Left colon (tissue), 2 donors: ENCODE results near the gene PDXDC1. TPM values are rescaled to one million over a fixed set of nuclear protein-coding genes. Genes with fewer than 3 reads are reported as not detected.
"Not testable (repeated sequence)": the region's sequence is repeated elsewhere in the genome, so short reads cannot be mapped to it uniquely, and the experiment has no call there.

Source experiments
- ATAC-seq: fragments of 200-7000 bp; cut with Tn5 transposase; one replicate; pipeline ENCODE4 v1.9.1; 2020; ENCODE audit warnings: mild to moderate bottlenecking, moderate library complexity
- DNase-seq, 2 donors: peaks; one replicate each; pipeline ENCODE4 v3.0.0-alpha.2; 2020
- intact Hi-C, 2 donors: fragments of 100-400 bp; cut with DNase I in 1 of 2; cut with micrococcal nuclease in 1 of 2; formaldehyde crosslinking; loops; one replicate each; pipeline versions ENCODE4 v1.11.2 to v1.14.0; 2022; cut with DNase I, micrococcal nuclease
- long read RNA-seq: library from polyadenylated mRNA; unstranded; transcript quantifications from one replicate; pipeline ENCODE4 v2.0.0, GENCODE V29; 2021
- total RNA-seq, 2 donors: library from RNA; stranded (reverse); fragmentation: NEBNext Ultra II Directional; extraction: Animal tissue kit (Norgen Biotek cat#: 25700); gene quantifications; one replicate each; pipeline ENCODE4 v1.2.1, GENCODE V29; 2021
- donor health status: DM: no; HTN: no; CAD: no.
- donor health status: DM: yes; HTN: yes; CAD: no.

Gene PDXDC1, protein sequence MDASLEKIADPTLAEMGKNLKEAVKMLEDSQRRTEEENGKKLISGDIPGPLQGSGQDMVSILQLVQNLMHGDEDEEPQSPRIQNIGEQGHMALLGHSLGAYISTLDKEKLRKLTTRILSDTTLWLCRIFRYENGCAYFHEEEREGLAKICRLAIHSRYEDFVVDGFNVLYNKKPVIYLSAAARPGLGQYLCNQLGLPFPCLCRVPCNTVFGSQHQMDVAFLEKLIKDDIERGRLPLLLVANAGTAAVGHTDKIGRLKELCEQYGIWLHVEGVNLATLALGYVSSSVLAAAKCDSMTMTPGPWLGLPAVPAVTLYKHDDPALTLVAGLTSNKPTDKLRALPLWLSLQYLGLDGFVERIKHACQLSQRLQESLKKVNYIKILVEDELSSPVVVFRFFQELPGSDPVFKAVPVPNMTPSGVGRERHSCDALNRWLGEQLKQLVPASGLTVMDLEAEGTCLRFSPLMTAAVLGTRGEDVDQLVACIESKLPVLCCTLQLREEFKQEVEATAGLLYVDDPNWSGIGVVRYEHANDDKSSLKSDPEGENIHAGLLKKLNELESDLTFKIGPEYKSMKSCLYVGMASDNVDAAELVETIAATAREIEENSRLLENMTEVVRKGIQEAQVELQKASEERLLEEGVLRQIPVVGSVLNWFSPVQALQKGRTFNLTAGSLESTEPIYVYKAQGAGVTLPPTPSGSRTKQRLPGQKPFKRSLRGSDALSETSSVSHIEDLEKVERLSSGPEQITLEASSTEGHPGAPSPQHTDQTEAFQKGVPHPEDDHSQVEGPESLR
- 100 to 1,000 TPM; 203 to 244 TPM for total RNA-seq
- long read RNA-seq, full-length matches to known transcripts: 155 of 279 reads
- long read RNA-seq, partial matches to known transcripts: 48 of 279 reads
- long read RNA-seq, other reads (novel, unspliced or antisense): 76 of 279 reads

DNA sequence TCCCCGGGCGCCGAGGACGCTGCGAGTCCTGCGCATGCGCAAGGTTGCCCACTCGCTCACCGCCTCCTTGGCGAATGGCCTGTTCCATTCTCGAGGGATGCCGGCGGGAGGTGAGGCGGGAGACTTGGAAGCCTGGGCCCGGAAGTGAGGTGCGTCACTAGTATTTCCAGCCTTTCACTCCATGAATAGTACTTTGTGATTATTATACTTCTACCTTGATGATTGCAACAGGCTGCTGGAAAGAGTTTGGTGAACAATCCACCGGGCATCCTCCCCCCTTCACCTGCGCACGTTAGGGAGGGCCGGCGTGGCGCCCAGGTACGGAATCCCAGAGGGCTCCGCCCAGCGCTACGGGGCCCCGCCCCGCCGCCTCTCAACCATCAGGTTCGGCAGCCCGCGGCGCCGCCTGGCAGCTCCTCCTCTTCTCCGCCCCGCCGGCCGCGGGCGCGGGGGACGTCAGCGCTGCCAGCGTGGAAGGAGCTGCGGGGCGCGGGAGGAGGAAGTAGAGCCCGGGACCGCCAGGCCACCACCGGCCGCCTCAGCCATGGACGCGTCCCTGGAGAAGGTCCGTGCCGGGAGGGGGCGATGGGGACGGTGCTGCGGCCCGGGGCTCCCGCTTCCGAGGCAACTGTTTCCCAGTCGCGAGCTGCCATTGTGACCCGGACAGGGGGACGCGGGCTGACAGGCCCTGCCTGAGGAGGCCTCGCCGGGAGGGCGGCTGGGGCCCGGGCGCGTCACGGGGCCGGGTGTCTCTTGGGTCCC is at the start of gene PDXDC1:
Gene PDXDC1, plus strand, starts transcription at position 371 of the 762 bp plus-strand sequence. Its CDS starts 174 bp downstream, at position 545.
- intact Hi-C loops: not testable (repeated sequence)
- peak; percentile 85 for ATAC-seq
- DNase-seq: peak; percentile 97 to 98

DNA sequence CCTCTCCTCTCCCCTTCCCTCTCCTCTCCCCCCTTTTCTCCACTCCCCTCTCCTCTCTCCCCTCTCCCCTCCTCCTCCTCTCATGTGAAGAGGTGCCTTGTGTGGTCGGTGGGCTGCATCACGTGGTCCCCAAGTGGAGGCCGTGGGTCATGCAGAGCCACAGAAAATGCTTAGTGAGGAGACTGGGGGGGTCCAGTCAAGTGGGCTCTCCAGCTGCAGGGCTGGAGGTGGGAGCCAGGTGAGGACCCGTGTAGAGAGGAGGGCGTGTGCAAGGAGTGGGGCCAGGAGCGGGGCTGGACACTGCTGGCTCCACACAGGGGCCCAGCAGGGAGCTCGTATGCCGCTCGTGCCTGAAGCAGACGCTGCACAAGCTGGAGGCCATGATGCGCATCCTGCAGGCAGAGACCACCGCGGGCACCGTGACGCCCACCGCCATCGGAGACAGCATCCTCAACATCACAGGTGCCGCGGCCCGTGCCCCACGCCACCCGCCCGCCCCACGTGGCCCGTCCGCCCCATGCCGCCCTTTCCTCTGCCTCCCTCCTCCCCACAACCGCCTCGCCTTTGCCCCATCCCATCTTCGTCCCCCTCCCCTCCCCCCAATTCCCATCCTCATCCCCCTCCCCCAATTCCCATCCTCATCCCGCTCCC is 46.6 kb upstream of the PDXDC1 start:
- ATAC-seq (peak; percentile 34), DNase-seq (peak in 1 of 2 donors; percentile 30)
- intact Hi-C loops: not testable (repeated sequence)

DNA sequence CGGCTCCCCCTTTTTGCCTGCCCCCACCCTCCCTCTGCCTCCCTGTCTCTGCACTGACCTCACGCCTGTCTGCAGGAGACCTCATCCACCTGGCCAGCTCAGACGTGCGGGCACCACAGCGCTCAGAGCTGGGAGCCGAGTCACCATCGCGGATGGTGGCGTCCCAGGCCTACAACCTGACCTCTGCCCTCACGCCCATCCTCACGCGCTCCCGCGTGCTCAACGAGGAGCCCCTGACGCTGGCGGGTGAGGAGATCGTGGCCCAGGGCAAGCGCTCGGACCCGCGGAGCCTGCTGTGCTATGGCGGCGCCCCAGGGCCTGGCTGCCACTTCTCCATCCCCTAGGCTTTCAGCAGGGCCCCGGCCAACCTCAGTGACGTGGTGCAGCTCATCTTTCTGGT is 45.6 kb upstream of the PDXDC1 start:
- intact Hi-C loops, ATAC-seq: not testable (repeated sequence)
- DNase-seq: peak in 1 of 2 donors; percentile 3

DNA sequence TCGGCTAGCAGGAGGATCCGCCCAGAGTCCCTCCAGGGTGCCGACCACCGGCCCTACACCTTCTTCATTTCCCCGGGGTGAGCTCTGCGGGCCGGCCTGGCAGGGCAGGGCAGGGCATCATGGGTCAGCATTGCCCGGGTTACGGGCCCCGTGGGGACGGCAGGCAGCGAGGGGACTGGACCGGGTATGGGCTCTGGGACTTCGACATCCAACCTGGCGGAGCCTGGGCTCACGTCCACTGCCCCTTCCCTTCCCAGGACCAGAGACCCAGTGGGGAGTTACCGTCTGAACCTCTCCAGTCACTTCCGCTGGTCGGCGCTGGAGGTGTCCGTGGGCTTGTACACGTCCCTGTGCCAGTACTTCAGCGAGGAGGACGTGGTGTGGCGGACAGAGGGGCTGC is 44.6 kb upstream of the PDXDC1 start:
- ATAC-seq, intact Hi-C loops, DNase-seq: not testable (repeated sequence)

DNA sequence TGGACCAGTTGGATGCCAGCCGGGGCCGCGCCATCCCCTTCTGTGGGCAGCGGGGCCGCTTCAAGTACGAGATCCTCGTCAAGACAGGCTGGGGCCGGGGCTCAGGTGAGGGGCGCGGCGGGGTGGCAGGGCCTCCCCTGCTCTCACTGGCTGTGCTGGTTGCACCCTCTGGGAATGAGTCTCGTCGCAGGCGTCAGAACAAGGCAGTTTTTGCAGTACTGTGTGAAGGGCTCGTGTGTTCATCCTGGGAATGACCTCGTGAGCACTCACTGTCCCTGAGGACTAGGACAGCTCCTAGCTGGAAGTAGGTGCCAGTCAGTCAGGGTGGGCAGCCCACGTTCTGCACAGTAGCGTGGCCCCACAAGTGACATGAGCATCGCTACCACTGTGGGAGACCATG is 43.9 kb upstream of the PDXDC1 start:
- DNase-seq, intact Hi-C loops: not testable (repeated sequence)

DNA sequence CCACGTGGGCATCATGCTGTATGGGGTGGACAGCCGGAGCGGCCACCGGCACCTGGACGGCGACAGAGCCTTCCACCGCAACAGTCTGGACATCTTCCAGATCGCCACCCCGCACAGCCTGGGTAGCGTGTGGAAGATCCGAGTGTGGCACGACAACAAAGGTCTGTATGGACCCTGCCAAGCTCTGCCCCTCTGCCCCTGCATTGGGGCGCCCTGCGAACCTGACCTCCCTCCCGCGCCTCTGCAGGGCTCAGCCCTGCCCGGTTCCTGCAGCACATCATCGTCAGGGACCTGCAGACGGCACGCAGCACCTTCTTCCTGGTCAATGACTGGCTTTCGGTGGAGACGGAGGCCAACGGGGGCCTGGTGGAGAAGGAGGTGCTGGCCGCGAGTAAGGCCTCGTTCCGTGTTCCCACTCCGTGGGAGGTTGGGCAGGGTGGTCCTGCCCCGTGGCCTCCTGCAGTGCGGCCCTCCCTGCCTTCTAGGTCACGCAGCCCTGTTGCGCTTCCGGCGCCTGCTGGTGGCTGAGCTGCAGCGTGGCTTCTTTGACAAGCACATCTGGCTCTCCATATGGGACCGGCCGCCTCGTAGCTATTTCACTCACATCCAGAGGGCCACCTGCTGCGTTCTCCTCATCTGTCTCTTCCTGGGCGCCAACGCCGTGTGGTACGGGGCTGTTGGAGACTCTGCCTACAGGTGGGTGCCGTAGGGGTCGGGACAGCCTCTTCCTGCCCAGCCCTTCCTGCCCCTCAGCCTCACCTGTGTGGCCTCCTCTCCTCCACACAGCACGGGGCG is 42.0 kb upstream of the PDXDC1 start:
- ATAC-seq, intact Hi-C loops: not testable (repeated sequence)
- peak in 1 of 2 donors; percentile 12 for DNase-seq

More for the DNA sequence above, 43.9 kb upstream of the PDXDC1 start:
- ATAC-seq: not testable (repeated sequence)

DNA sequence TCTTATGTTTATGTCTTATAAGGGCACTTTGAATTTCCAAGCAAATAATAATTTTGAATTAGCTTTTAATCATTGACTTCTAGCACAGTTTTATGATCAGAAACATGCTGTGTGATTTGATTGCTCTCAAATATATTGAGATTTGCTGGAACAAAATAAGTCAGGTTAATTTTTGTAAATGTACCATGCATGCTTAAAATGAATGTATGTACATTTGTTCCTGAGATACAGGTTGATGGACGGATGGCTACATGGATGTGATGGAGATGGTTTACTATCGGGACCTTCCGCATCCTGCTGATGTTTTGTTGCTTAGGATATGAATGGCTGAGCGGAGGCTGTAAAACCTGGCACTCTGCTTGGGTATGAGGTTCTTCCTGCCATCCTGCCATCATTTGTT is 37.7 kb upstream of the PDXDC1 start, which contains the start of gene NPIPA1:
Gene NPIPA1, plus strand, starts transcription at position 301 of the 400 bp plus-strand sequence. Its CDS starts 0 bp downstream, at position 301.
- ATAC-seq, DNase-seq, intact Hi-C loops: not testable (repeated sequence)

DNA sequence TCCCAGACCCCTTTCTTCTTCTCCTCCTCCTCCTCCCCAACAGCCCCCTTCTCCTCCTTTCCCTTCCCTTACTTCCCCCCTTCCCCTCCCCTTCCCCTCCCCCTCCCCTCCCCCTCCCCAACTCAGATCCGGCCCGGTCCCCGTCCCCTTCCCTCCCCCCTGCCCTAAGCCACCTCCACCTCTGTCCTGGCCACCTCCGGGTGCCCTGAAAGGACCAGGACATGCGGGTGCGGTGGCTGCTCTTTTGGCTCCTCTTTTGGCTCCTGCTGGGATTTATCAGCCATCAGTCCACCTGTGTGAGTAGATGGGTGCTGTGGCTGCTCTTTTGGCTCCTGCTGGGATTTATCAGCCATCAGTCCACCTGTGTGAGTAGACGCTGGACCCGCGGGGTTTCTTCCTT is 36.8 kb upstream of the PDXDC1 start:
- DNase-seq: peak in 1 of 2 donors; percentile 8
- intact Hi-C loops, ATAC-seq: not testable (repeated sequence)

DNA sequence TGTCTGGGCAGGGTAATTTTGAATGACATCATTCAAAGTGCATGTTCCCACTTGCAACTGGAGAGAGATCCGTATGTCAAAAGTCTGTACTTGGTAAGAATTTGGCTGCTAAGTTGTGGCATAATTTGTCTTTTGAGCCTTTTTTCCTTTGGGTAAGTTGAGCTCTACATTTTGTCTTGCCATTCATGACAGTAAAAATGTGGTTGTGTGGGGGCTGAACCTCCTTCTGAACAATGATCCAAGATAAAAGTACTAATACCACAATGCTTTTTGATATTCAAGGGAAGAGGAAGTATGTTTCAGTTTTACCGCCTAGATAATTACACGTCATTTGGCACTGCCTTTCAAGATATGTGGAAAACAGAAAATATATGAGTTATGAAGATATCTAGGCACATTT is 32.1 kb upstream of the PDXDC1 start:
- intact Hi-C loops, DNase-seq, ATAC-seq: not testable (repeated sequence)

DNA sequence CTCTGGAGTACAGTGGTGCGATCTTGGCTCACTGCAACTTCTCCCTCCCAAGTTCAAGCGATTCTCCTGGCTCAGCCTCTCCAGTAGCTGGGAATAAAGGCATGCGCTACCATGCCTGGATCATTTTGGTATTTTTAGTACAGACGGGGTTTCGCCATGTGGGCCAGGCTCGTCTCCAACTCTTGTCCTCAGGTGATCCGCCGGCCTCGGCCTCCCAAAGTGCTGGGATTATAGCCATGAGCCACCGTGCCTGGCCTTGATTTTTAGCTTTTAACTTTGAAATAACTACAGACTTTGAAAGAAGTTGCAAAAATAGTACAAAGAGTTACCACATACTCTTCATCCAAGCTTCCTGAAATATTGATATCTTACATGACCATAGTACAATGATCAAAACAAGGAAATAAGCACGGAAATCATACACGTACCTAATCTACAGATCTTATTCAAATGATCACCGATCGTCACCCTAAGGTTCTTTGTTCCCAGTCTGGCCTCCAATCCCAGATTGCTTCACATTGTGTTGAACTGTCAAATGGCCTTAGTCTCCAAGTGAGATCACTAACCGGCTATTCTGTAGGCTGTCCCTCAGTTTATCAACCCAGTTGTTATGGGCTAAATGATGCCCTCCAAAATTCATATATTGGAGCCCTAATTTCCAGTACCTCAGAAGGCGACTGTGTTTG is 19.1 kb upstream of the PDXDC1 start:
- intact Hi-C loops: no loop called here
- DNase-seq (no peak), ATAC-seq (no peak)

DNA sequence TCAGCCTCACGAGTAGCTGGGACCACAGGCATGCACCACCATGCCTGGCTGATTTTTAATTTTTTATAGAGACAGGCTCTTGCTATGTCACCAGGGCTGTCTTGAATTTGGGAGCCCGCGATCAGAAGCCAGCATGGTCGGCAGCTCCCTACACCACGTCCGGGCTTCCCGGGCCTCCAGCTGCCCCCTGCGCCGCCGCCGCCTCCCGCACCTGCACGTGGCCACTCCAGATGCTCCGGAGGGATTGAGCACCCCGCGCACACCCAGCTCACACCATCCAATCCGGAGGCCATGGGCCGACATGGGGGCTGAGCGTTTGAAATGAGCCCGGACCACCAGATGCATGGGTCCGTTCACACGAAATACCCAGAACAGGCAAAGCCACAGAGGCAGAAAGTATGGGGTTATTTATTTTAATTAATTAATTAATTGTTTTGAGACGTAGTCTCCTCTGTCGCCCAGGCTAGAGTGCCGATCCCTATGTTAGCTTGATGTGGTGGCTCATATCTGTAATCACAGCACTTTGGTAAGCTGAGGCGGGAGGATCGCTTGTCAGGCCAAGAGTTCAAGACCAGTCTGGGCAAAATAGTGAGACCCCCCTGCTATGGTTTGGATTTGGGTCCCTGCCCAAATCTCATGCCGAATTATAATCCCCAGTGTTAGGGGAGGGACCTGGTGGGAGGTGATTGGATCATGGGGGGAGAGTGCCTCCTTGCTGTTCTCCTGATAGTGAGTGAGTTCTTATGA is 17.1 kb upstream of the PDXDC1 start:
- intact Hi-C loops: no loop called here
- no peak for DNase-seq
- no peak for ATAC-seq

DNA sequence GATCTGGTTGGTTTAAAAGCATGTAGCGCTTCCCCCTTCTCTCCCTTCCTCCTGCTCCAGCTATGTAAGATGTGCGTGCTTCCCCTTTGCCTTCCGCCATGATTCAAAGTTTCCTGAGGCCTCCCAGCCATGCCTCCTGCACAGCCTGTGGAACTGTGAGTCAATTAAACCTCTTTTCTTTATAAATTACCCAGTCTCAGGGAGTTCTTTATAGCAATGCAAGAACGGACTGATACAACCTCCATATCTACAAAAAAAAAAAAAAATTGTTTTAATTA is 16.6 kb upstream of the PDXDC1 start:
- DNase-seq: no peak
- intact Hi-C loops: no loop called here
- ATAC-seq: no peak

DNA sequence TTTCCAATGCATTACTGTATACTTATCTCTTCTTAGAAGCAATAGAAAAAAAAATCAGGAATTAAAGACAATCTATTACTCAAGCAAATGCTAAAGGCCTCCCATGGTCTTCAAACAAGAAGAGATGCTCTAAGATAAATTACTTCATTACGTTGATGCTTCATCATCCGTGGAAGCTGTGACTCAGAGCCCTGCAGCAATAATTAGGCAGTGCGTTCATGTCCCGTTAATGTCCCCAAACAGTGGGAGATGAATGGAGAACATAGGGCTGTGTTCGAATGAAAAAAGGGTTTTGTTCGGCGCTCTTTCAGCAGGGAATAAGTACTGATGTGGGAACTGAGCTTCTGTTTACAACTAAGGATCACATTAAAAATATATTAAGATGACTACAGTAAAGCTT is 15.9 kb upstream of the PDXDC1 start:
- intact Hi-C loops: no loop called here
- ATAC-seq (no peak), DNase-seq (no peak)

DNA sequence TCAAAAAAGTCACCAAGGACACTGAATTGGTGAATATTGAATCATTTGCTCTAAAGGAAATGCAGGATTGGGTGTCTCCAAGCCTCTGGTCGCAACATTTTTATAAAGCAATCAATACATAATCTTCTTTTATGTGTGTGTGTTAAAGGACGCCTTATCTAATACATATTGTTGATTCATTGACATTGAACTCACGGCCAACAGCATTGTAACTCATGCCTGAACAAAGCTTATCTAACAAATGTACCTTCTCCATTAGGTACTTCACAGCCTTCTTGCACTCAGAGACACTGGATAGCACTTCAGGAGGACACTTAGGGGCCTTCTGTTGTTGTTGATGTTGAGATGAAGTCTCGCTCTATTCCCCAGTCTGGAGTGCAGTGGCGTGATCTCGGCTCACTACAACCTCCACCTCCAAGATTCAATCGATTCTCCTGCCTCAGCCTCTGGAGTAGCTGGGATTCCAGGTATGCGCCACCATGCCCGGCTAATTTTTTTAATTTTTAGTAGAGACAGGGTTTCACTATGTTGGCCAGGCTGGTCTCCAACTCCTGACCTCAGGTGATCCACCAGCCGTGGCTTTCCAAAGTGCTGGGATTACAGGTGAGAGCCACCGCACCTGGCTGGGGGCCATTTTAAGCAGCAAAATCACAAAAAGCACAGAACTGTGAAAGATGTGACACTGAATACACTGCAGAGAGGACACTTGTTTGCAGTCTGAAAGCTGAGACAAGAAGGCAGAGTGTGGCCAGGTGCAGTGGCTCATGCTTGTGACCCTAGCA is 13.2 kb upstream of the PDXDC1 start:
- intact Hi-C loops: no loop called here
- ATAC-seq (no peak), DNase-seq (no peak)

DNA sequence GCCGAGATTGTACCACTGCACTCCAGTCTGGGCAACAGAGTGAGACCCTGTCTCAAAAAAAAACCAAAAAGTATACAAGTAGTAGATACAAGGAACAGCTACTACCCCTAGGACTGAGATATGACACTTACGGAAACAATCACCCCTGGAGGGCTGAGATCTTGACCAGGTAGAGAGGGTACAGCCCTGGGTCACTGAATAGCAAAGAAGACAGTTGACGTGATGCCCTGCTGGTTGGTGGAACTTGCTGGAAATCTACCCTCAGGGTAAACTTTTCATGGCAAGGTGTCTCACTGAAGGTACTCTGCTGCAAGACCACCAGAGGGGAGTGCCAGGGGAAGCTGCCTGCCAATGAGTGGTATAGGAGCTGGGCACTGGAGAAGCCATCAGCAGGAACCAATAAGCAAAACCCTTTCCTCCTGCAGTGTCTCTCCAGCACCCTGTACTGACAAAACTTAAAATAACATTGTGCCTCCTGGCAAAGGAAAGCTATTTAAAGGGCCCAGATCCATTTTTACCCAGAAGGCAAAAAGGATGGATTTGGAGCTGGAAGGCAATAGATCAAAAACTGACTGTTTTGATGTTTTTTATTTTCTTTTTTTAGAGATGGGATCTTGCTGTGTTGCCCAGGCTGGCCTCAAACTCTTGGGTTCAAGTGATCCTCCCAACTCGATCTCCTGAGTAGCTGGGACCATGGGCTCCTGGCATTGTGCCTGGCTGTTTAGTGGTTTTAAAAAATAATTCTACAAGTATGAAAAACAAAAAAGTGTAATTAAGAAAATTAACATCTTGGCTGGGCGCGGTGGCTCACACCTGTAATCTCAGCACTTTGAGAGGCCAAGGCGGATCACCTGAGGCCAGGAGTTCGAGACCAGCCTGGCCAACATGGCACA is 11.3 kb upstream of the PDXDC1 start:
- intact Hi-C loops: no loop called here
- ATAC-seq: no peak
- no peak for DNase-seq
